ENCODE measurements around the gene CCNE1.

DNA sequence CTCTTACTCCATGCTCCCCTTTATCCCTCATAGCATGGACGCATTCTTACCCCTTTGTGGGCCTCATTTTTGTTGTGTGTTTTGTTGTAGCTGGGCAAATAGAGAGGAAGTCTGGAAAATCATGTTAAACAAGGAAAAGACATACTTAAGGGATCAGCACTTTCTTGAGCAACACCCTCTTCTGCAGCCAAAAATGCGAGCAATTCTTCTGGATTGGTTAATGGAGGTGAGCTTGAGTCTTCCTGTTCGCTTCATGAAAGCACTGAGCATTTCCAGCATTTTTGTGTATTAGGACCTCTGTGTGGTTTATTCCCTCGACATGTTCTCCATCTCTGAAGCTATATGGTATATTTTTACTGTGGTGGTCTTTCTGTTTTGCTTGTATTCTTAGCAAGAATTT is 5.5 kb downstream of the CCNE1 start:
- no peak for TF ChIP-seq POLR2AphosphoS5 (IDR thresholded peaks at IDR 0.05; ENCODE audit: borderline replicate concordance, low read depth, low read length)
- TF ChIP-seq EZH2 (IDR thresholded peaks at IDR 0.05), result no peak
- no peak for TF ChIP-seq FOXP2 (optimal IDR thresholded peaks at IDR 0.05; ENCODE audit: control extremely low read depth, extremely low read length, insufficient read depth)

Measured in SK-N-MC (cell line).